GM21515 (cell line): Measurements from ENCODE around the gene TEX19.
"Not testable (repeated sequence)": the region's sequence is repeated elsewhere in the genome, so short reads cannot be mapped to it uniquely, and the experiment has no call there.

Source experiments
- ATAC-seq: cut with Tn5 transposase; IDR thresholded peaks from one replicate; pipeline ENCODE4 v1.9.1; 2021; ENCODE audit not compliant: unreplicated experiment

Gene TEX19

GRCh38 chr17:82334204-82334621 lies 24.8 kb upstream of the TEX19 start:
- no peak for ATAC-seq

DNA sequence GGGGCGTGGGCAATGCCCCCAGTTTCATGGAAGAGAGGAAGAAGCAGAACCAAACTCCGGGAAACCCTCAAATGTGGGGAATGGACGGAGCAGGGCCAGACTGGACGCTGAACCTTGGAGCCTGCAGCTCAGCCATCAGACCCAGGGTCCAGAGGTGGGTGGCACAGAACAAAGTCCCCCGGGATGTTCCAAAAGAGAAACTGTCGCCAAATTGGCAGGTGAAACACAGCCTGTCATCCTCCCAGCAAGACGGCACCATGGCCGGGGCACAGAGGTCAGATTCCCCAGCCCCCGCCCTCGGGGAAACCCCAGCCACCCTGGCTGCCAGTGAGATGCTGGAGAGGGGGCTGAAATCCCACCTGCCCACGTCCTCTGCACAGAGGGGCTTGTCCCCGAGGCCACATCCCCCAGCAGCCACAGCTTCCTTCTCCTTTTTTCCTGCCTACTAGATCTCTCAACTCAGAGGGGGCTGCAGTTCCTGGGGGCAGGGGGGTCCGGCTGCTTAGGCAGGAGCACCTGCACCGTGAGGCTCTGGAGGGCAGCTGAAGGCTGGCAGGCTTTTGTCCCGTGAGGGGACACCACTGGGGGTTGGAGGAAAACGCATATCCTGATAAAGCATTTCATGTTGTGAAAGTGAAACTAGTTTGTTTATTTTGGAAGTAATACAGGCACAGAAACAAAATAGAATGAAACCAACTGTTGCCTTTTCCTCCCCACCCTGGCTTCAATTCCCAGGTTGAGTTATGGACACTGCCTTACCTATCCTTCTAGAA lies 24.2 kb upstream of the TEX19 start:
- ATAC-seq: no peak

- no peak for ATAC-seq
Measured at GRCh38 chr17:82338858-82339633, 20.0 kb upstream of the TEX19 start.

DNA sequence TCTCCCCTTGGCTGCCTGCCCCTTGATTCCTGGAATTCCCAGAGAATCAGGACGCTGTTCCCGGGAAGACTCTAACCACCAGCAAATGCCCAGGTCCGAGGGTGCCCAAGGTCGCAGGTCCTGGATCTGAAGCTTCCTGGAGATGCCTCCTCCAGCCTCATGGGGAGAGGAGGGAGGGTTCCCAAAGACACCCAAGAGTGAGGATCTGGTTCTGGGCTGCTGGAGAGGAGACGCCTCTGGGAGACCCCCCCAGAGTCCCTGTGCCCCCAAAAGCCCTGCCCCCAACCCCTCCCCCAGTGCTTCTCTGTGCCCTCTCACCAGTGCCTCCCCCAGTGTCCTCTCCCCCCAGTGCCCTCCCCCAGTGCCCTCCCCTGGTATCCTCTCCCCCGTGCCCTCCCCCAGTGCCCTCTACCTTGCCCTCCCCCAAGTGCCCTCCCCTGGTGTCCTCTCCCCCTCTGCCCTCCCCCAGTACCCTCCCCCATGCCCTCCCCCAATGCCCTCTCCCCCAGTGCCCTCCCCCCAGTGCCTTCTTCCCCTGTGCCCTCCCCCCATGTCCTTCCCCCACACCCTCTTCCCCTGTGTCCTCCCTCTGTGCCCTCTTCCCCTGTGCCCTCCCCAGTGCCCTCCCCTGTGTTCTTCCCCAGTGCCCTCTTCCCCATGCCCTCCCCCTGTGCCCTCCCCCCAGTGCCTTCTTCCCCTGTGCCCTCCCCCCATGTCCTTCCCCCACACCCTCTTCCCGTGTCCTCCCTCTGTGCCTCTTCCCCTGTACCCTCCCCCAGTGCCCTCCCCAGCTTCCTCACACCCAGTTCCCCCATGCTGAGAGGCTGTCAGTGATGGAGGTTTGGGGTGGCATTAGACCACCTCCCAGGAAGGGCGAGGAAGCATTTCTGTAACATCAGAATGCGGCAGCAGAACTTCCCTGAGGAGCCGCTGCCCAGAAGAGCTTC lies 19.1 kb upstream of the TEX19 start:
- no peak for ATAC-seq

DNA sequence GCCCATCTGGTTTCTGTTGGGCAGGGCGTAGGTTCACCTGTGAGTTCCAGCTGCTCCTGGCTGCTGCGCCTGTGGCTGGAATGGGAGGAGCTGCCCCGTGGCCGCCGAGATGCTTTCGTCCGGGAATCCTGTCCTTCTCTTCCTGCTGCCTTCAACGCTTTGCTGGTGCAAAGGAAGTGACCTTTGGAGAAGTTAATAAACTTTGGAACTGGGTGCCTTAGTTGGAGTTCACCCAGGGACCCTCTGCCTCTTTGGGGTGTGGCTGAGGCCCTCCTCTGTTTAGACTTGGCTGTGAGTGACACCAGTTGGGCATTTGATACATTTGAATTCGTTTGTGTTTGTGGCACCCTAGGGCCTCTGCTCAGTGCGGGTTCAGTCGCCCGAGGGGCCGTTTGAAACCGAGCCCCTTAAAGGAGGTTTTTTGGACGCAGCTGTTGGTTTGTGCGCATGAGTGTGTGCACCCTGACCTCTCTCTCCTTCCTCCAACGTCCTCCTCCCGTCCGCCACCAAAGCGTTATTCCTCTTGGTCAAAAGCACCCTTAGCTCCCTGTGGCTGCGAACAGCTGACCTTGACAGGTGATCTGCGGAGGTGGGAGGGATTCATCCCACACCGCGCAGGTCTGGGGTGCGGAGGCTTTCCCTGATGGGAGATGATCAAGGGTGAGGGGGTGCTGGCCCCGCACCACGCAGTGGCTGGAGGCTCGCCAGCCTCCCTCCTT lies 16.5 kb upstream of the TEX19 start:
- ATAC-seq: no peak

DNA sequence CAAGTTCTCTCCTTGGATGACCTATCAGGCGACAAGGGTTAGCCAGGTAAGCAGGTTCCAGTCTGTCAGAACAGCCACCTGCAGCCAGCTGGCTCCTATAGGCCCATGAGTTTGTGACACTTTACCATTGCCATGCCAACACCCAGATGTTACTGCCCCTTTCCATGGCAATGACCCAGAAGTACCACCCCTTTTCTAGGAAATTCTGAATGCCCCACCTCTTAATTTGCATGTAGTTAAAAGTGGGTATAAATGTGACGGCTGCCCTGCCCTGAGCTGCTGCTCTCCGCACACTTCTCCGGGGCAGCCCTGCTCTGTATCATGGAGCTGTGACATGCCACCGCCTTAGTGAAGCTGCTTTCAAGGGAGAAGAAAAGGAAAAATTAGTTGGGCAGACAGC lies 15.5 kb upstream of the TEX19 start:
- ATAC-seq: no peak

GRCh38 chr17:82344175-82344907 lies 14.7 kb upstream of the TEX19 start:
- ATAC-seq: no peak

GRCh38 chr17:82345151-82345976 lies 13.7 kb upstream of the TEX19 start:
- ATAC-seq: no peak

GRCh38 chr17:82346342-82347300 lies 12.4 kb upstream of the TEX19 start:
- no peak for ATAC-seq

DNA sequence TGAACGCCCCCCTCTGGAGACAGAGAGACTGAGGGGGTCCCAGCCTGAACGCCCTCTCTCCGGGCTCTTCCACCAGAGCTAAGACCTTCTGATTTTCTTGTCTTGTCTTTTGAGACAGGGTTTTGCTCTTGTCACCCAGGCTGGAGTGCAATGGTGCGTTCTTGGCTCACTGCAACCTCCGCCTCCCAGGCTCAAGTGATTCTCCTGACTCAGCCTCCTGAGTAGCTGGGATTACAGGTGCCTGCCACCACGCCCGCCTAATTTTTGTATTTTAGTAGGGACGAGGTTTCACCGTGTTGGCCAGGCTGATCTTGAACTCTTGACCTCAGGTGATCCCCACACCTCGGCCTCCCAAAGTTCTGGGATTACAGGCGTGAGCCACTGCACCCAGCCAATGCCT lies 11.1 kb upstream of the TEX19 start:
- not testable (repeated sequence) for ATAC-seq

DNA sequence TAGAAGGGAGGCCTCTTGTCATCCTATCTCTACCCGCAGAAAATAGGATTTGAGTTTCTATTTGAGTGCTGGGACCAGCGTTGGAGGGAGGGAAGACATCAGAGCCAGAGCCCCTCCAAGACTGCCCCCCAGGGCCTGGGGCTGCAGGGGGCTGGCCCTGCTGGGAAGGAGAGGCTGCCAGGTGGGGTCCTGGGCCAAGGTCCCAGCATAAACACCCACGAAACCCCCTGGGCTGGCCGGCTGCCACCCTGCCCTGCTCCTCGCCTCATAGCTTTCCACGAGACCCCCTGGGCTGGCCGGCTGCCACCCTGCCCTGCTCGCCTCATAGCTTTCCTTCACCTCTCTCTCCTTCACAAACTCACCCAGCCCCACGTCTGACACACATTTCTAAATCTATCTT lies 10.6 kb upstream of the TEX19 start:
- no peak for ATAC-seq

DNA sequence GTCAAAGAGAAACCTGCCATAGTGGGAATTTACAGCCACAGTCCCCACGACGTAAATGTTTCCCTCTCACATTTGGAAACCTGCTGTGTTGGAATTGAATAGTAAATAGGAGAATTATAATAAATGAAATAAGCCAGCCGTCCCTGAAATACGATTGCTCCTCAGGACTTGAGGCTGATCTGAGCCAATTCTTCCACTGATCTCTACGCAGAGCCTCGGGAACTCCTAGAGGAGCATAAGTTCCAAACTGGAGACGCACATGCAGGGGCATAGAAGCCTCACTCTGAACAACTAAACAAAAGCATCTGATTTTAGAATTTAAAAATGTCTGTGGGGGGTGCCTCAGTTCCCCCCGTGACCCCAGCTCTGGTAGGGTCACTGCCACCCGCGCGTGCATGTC lies 10.2 kb upstream of the TEX19 start:
- ATAC-seq: no peak

GRCh38 chr17:82349287-82349701 lies 9.8 kb upstream of the TEX19 start:
- ATAC-seq: no peak

- no peak for ATAC-seq
Measured at GRCh38 chr17:82350182-82351030, 8.6 kb upstream of the TEX19 start.

DNA sequence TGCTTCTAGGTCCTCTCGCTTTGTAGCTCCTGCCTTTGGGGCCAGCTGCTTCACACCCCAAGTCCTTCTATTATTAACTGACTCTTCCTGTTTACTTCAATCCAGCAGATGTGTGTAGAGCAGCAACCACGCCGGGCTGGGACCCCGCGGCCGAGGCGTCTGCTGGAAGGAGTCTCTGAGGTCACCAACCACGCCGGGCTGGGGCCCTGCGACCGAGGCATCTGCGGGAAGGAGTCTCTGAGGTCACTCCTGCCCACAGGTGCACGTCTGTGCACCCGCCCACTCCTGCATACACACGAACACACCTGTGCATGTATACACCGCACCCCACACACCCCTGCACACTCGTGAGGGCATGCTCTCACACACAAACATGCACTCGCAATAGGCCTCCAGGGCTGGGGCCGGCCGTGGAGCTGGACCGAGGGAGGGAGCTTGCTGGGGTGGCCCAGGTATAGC lies 7.8 kb upstream of the TEX19 start:
- ATAC-seq: no peak

- no peak for ATAC-seq
Measured at GRCh38 chr17:82351713-82352488, 7.1 kb upstream of the TEX19 start.
